Kidney (tissue), 14 donors: ENCODE data around the gene LRRC8E. TPM values are rescaled to one million over a fixed set of nuclear protein-coding genes. Genes with fewer than 3 reads are reported as not detected.

ENCODE experiments used
- DNase-seq, 5 donors: peaks; one replicate each; pipeline ENCODE4 v3.0.0-alpha.2; 2013 to 2020
- FAIRE-seq: peaks from 2 replicates; lab custom pipeline; 2012; peaks lifted over from hg19 to GRCh38; lab: Jason Lieb, UNC
- H3K27ac ChIP-seq, 2 donors: one replicate each; pipeline ENCODE4 v1.7.0; 2013; ENCODE audit warnings: low read depth in 2 of 2, low read length in 2 of 2, inconsistent platforms in 1 of 2
- H3K27me3 ChIP-seq: one replicate; pipeline ENCODE4 v1.7.1; 2013; ENCODE audit warnings: low read length, inconsistent platforms; ENCODE audit not compliant: control insufficient read depth, insufficient read depth
- H3K36me3 ChIP-seq, 3 donors: one replicate each; pipeline versions ENCODE4 v1.7.0 to v1.7.1; 2013; ENCODE audit warnings: low read length in 3 of 3, control low read depth in 1 of 3, inconsistent platforms in 1 of 3; ENCODE audit not compliant: insufficient read depth in 3 of 3, control insufficient read depth in 2 of 3
- H3K4me1 ChIP-seq, 3 donors: one replicate each; pipeline versions ENCODE4 v1.7.0 to v1.7.1; 2013; ENCODE audit warnings: low read length in 3 of 3, inconsistent platforms in 1 of 3, low read depth in 1 of 3; ENCODE audit not compliant: control insufficient read depth in 2 of 3, insufficient read depth in 2 of 3
- H3K4me3 ChIP-seq, 3 donors: one replicate each; pipeline versions ENCODE4 v1.7.0 to v1.8.1; 2013; ENCODE audit warnings: low read length in 3 of 3, control low read depth in 1 of 3, inconsistent platforms in 1 of 3
- H3K9ac ChIP-seq, 3 donors: one replicate each; pipeline versions ENCODE4 v1.7.0 to v1.7.1; 2013; ENCODE audit warnings: low read length in 3 of 3, control low read depth in 1 of 3, inconsistent platforms in 1 of 3
- H3K9me3 ChIP-seq, 3 donors: one replicate each; pipeline versions ENCODE4 v1.7.0 to v1.7.1; 2013; ENCODE audit warnings: low read length in 3 of 3, control low read depth in 1 of 3, inconsistent platforms in 1 of 3; ENCODE audit not compliant: control insufficient read depth in 2 of 3, insufficient read depth in 1 of 3
- CTCF ChIP-seq: IDR thresholded peaks from 3 replicates; pipeline ENCODE4 v1.5.1; 2012; ENCODE audit warnings: mild to moderate bottlenecking, moderate library complexity, borderline replicate concordance; ENCODE audit not compliant: insufficient read depth; ENCODE audit errors: extremely low read depth
- intact Hi-C: fragments of 100-400 bp; cut with DNase I; formaldehyde crosslinking; loops from one replicate; pipeline ENCODE4 v1.11.1; 2022
- polyA plus RNA-seq: library from polyadenylated mRNA; stranded (reverse); fragments of 350-450 nt; fragmentation: Illumina TruSeq; extraction: RNeasy Lipid Tissue Mini Kit (QIAGEN cat#74804); gene quantifications from one replicate; pipeline ENCODE4 v1.2.3, GENCODE V29; 2014; ENCODE audit warnings: low read depth, low replicate concordance; ENCODE audit not compliant: insufficient read depth
- total RNA-seq: library from RNA; stranded (reverse); fragmentation: NEBNext Ultra II Directional; extraction: Animal tissue kit (Norgen Biotek cat#: 25700); gene quantifications from one replicate; pipeline ENCODE4 v1.2.1, GENCODE V29; 2021
- donor health status: control.
- donor health status: control.
- donor health status: control.
- donor health status: control.
- donor health status: control.
- donor health status: DM: yes; HTN: yes; CAD: no.
- donor health status: Normal renal cell carcinoma (clear cell type).

LRRC8E gene
- total and polyA plus RNA-seq, 2 donors from 2014 or later = 2.2 to 9.1 TPM

GRCh38 chr19:7908078-7908699 is 19.9 kb downstream of the LRRC8E start:
- Histone ChIP-seq H3K36me3 (peaks cover 0 to 10% (median 2%) of the 10 kb centered on the region in 3 donors), H3K9ac (no peak overlapping the region), H3K27ac (no peak overlapping the region), H3K9me3 (no peaks in the 10 kb centered on the region), H3K4me1 (peaks cover 0 to 16% (median 8%) of the 10 kb centered on the region in 3 donors), H3K27me3 (no peaks in the 10 kb centered on the region), H3K4me3 (no peak overlapping the region)
- no peak for TF ChIP-seq CTCF
- peak in 1 of 5 donors; percentile 41 for DNase-seq
- intact Hi-C loops = no loop called here
- FAIRE-seq = no peak

- H3K9ac ChIP-seq = no peak overlapping the region
- DNase-seq (peak in 1 of 5 donors; percentile 76), FAIRE-seq (no peak)
- no peak overlapping the region for H3K4me3 ChIP-seq
- no peak for TF ChIP-seq CTCF
- H3K9me3 ChIP-seq = no peaks in the 10 kb centered on the region
- H3K4me1 ChIP-seq = peaks cover 0 to 16% (median 8%) of the 10 kb centered on the region in 3 donors
- no peak overlapping the region for H3K27ac ChIP-seq
- H3K27me3 ChIP-seq = no peaks in the 10 kb centered on the region
- intact Hi-C loops = no loop called here
- peaks cover 0 to 10% (median 2%) of the 10 kb centered on the region in 3 donors for H3K36me3 ChIP-seq
Measured at GRCh38 chr19:7908742-7909461, 20.6 kb downstream of the LRRC8E start.

- no peaks in the 10 kb centered on the region for H3K9me3 ChIP-seq
- peaks cover 0 to 14% (median 8%) of the 10 kb centered on the region in 3 donors for H3K4me1 ChIP-seq
- H3K4me3 ChIP-seq = no peak overlapping the region
- H3K27me3 ChIP-seq = no peaks in the 10 kb centered on the region
- no peak for FAIRE-seq
- intact Hi-C loops = no loop called here
- DNase-seq = peak in 1 of 5 donors; percentile 74
- no peak overlapping the region for H3K27ac ChIP-seq
- no peak overlapping the region for H3K9ac ChIP-seq
- TF ChIP-seq CTCF = no peak
- H3K36me3 ChIP-seq = peaks cover 0 to 10% (median 2%) of the 10 kb centered on the region in 3 donors
Measured at GRCh38 chr19:7909471-7910067, 21.3 kb downstream of the LRRC8E start.
